ENCODE data around the gene SKOR2.

SKOR2 gene, protein sequence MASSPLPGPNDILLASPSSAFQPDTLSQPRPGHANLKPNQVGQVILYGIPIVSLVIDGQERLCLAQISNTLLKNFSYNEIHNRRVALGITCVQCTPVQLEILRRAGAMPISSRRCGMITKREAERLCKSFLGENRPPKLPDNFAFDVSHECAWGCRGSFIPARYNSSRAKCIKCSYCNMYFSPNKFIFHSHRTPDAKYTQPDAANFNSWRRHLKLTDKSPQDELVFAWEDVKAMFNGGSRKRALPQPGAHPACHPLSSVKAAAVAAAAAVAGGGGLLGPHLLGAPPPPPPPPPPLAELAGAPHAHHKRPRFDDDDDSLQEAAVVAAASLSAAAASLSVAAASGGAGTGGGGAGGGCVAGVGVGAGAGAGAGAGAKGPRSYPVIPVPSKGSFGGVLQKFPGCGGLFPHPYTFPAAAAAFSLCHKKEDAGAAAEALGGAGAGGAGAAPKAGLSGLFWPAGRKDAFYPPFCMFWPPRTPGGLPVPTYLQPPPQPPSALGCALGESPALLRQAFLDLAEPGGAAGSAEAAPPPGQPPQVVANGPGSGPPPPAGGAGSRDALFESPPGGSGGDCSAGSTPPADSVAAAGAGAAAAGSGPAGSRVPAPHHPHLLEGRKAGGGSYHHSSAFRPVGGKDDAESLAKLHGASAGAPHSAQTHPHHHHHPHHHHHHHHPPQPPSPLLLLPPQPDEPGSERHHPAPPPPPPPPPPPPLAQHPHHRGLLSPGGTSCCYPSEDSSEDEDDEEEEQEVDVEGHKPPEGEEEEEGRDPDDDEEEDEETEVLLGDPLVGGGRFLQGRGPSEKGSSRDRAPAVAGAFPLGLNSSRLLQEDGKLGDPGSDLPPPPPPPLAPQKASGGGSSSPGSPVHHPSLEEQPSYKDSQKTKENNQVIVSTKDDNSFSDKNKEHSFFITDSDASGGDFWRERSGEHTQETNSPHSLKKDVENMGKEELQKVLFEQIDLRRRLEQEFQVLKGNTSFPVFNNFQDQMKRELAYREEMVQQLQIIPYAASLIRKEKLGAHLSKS

DNA sequence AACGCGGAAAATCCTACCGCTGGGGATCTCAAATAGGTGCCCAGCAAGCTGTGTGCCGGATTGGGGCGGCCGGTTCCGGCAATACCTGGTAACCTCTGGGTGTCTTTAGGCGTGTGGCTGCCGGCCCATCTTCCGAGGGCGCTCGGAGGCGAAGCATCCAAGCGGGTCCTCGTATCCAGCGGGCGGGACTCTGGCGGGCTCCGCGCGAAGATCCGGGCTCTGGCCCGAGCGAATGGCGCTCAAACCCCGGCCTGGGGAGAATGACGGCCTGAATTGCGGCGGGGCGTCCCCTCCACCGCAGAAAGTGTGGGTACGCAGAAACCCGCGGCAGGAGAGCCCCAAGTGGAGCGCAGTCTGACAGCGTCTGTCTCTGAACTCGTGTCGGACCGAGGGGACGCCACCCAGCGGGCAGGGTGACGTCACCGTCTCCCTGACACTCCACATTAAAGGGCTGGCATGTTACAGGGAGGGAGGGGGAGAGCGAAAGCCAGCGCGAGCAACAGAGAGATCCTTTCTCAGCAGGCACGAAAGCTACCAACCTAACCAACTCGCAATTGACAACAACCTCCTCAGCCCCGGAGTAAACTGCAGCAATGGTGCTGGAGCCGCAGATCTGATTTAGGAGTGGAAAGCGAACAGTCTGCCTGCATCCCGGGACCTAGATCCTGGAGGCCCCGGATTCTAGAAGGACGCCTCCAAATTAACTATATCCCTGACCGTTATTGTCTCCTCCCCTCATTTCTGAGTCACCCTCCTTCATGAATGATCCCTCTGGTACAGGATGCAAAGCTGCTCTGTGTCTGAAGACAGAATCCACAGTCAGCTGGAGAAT lies at the start of gene SKOR2:
Gene SKOR2 (minus strand): TSS at position 372 of the 832 bp plus-strand sequence. CDS start 2,477 bp downstream, outside the sequence.
- no peak for DNase-seq

DNA sequence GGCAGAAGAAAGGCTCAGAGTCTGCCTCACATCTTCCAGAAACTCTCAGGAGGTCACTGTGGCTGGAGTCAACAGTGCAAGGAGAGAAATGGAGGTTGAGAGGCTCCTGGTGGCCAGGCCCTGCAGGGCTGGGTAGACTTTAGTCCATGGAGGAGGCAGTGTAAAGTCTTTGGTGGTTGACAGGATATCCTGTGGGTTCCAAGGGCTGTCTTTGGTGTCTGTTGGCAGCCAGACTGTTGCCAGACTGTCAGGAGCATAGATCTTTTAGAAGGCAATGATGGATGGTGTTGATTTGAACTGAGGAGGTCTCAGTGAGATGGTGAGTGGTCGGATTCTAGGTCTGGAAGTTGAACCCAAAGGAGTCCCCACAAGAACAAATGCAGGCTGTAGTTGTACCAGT lies 45.0 kb upstream of the SKOR2 start:
- no peak for DNase-seq

DNA sequence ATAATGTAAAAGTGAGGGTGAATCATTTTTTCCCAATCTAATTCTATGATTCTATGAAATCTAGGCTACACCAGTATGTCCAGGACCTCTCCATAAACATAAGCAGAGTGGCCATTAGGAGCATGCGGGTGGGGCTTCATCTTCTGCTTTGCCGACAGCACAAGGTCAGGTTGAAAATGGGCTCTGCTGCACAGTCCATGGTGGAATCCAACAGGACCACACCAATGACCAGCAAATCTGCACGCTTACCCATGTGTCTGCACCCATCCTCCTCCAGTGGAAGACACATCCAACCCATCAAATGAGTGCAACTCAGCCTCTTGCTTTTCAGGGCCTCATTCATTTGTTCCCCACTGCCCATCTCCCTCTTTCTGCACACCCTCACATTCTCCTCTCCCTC lies 43.3 kb upstream of the SKOR2 start:
- DNase-seq = no peak

DNA sequence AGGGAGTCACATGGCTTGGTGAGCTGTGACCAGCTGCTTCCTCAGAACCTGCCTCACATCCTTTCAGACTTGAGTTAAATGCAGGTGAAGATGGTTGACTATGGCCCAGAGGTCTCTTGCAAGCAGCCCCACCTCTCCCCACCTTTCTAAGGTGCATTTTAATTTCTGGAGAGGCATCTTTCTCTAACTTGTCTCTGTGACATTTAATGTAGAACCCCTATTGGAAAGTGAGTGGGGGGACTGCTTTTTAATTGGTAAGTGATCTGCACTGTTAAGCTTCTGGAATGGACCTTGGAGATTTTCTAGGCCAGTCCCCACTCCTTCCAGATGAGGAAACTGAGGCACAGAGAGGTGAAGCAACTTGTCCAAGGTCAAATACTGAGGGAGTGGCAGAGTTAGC lies 37.3 kb upstream of the SKOR2 start:
- DNase-seq = no peak

DNA sequence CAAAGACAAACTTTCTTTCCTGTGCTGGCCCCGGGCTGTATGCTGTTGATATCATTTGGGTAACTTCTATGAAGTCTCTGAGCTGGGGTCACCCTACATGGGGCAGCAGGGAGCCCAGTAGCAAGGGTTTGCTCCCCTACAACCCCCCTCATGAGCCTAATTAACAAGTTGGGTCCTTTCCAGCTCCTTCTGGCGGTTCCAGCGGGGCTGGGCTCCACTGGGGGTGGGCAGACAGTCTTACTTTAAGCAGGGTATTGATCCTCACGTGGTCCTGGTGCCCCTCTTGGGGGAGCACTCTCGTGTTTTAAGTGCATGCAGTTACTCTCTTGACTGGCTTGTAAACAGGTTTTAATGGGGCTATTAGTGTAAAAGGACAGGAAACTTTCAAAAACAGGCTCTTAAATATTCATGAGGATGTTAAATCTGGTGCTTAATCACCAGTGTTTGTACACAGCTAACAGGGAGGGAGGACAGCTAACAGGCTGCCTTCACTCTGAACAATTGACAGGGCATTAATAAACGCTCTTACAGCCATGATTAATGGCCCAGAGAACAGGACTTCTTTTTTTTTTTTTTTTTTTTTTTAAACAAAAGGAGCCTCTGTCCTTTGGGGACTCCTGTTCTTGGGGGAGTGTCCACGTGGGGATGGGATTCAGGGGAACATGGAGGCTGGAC lies 36.6 kb upstream of the SKOR2 start:
- DNase-seq = no peak

DNA sequence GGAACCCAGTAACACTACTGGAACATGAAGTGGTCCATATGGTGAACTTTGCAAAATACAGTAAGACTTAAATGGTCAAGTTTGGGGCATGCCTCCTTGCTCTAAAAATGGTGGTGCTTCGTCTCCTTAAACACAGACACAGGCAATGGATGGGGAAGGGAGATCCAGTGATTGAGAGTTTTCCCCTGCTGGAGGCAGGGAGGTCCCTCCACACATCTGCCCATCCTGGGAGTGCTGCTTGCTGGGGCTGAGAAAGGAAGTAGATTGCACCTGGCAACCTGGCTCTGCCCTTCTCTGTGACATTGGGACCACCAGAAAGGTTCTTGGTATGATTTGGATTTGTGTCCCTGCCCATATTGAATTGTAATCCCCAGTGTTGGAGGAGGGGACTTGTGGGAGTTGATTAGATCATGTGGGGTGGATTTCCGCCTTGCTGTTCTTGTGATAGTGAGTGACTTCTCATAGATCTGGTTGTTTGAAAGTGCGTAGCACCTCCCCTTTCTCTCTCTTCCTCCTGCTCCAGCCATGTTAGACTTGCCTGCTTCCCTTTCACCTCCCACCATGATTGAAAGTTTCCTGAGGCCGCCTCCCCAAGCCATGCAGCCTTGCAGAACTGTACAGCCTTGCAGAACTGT lies 35.4 kb upstream of the SKOR2 start:
- no peak for DNase-seq

DNA sequence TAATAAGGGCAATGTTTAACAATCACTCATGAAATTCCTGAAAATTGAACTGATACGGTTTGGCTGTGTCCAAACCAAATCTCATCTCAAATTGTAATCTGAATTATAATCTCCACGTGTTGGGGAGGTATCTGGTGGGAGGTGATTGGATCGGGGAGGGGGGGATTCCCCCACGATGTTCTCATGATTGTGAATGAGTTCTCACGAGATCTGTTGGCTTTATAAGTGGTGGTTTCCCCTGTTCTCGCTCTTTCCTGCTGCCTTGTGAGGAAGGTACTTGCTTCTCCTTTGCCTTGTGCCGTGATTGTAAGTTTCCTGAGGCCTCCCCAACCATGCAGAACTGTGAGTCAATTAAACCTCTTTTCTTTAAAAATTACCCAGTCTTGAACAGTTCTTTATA lies 34.0 kb upstream of the SKOR2 start:
- no peak for DNase-seq

DNA sequence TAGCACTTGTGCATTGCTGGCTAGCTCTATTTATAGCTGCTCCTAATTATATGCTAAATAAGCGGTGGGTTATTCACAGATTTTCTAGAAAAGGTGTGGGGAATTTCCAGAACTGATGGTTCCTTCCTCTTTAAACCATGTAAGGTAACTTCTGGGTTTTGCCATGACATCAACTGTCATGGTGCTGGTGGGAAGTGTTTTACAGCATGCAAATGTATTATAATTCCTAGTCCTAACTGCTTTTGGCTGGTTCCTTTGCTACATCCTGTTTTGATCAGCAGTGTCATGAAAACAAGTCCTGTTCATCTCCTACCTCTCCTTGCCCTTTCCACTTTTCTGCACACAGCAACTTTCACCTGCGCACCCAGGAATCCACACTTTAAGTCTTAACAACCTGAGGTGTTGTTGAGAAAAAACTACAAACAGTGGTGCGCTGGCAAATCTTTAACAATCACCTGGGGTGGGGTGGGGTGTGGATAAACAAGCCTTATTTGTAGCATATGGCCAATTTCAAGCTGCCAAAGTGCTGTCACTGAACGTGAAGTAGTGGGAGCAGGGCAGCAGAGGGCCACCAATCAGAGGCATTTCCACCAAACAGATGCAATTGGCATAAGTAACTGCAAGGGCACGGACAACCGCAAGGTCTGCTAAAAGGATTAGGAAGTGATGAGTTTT lies 33.4 kb upstream of the SKOR2 start:
- no peak for DNase-seq

DNA sequence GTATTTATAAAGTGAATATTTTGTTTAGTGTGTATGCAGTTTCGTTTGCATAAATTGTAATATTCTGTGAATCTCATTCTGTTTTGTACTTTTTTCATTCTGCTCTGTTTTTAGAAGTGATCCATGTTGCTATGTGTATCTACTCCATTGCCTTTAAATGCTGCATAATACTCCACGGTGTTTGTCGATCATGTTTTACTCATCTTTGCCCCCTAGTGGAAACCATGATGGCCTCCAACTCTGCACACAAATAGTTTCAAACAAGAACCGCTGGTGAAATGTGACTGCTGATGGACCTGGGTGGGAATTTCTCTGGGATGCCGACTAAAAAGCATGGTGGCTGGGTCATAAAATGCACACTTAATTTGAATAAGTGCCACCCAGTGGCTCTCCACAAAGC lies 32.0 kb upstream of the SKOR2 start:
- DNase-seq = no peak

DNA sequence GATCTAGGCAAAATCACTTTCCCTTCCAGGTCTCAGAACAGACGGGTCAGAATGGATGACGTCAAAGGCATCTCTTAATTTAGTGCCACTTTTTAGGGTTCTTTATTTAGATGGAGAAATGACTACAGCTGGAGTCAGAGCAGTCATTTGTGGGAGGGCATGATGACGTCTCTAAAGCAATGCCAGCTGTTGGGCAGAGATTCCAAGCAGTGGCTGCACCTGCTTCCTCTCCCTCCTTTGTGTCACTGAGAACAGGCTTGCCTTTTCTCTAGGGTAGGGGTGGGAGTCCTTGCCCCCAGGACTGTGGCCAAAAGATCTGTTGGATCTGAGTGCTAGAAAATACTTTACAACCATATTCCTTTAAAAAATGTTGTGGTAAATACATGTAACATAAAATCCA lies 28.7 kb upstream of the SKOR2 start:
- DNase-seq = no peak

DNA sequence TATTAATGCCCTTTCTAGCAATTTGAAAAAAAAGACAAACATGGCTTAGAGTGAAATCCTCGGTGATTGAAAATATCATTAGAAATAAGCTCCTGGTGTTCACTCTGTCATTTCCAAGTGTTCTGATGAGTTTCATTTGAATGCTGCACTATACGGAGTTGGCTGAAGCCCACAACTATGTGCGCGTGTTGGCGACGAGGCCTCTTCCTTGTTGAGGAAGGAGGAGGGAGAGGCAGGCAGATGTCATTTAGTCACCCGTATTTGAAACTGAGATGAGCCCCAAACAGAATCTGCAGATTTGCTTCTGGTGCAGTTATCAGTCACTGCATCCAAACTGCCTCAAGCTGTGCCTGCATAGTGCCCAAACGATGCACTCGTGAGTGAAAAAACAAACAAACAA lies 23.5 kb upstream of the SKOR2 start:
- DNase-seq = no peak

DNA sequence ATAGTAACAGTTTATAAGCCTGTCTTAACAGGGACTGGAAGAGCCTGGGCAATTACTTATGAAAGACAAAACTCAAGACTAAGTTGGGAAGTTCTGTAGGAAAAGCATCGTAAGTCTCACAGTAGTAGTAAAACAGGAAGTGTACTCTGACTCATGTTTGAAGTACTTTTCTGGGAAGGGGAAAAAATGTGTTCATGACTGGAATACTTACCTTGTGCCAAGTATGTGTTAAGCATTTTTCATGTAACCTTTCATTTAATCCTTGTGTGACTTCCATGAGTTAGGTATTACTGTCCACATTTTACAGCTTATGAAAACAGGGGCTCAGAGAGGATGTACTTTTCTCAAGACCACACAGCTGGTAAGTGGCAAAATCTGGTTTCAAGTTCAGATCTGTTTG lies 13.7 kb upstream of the SKOR2 start:
- DNase-seq = no peak

DNA sequence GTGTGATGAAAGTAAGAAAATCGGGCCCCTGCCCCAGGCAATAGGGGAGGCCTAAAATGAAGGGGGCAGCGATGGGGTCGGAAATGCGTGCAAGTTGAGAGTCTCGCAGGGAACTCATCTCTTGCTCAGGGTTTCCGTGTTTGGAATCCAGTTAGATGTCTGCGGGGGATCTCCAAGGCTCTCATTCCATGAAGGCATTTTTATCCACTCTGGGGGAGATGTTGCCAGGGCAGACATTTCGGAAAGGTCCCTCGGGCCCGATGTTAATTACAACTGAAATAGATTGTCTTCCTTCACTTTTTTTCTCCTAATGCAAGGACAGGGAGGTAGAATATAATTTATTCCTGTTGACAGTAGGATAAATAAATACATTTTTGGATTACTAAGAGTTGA lies 12.8 kb upstream of the SKOR2 start:
- DNase-seq = no peak

DNA sequence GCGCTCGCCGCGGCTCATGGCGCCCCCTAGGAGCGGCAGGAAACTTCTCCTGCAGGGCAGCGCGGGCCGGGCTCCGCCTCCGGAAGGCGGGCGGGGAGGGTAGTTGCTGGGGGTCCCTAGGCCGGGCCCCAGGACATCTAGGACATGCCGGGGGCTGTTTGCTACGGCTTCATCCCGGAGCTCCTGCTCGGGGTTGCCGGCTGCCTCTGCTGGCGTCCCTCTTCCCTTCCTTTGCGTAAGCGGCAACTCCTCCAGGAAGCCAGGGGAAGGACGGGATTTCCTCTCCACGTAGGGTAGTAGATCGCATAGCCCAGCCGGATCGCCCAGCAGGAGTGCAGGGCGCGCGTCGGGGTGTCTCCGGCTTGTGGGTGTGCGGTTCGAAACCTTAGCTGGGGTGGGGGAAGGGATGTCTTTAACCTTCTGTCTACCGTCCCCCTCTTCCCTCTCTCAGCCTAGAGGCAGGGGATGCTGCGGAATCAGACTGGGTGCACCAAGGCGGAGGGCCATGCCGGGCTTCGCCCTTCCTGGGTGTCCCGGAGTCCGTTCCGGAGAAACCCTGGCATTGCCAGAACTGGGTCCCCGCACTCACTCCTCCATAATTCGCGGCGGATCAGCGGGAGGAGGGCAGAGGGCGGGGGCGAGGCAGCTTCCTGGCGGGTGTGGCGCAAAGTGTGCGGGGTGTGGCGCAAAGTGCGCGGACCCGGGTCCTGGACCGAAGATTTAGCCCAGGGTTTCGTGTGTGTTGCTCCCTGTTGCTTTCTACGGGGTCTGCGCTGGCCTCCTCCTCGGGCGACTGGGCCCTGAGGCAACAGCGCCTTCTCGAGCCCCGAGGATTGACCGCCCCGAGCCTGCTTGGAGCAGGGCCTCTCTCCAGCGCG lies 12.2 kb upstream of the SKOR2 start:
- DNase-seq = no peak

DNA sequence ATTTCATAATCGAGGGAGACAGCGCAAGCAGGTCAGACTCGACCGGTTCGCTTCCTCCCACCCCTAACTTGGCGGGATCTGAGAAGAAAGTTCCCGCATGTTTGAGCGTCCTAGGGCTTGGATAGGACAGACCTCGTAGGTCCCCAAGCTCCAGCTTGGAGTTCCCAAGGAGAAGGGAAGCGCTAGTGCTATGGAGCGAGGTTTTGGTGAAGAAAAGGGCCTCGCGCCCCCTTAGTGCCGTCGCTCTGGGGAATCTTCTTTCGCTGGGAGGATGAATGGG lies 11.6 kb upstream of the SKOR2 start:
- no peak for DNase-seq

DNA sequence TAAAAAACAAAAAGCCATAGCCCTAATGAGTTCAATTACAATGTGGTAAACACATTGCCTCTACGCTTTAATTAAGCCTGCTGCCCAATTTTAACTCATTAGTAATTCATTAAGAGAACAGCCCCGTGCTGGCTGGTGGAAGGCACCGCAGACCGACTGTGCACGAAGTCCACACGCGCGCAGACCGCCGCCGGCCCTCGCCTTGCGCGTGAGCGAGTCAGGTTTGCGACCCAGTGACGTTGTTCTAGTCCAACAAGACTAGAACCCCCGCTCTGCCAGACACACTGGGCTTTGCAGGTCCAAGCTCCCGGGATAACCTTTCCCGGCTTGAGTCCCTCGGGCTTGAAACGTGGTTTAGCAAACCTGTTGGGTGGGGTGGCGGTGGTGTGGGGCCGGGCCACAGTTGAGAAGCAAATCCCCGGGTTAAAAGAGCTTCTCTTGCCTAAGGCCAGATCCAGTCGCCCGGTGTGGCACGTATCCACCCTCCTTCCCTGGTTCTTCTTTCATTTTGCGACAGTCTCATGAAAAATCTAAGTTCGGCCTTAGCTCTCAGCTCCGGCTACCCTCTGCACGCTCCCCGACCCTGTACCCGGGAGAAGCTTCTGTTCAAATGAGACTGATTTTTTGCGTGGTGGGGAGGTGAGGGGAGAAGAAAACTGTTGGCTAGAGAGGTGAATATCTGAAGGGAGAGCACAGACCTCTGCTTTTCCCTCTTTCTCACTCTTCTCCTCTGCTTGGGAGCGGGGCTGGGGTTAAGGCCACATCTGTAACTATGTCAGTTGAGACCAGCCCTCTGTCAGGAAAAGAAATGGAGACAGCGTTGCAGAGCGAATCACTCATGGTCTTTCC lies 11.1 kb upstream of the SKOR2 start:
- no peak for DNase-seq

DNA sequence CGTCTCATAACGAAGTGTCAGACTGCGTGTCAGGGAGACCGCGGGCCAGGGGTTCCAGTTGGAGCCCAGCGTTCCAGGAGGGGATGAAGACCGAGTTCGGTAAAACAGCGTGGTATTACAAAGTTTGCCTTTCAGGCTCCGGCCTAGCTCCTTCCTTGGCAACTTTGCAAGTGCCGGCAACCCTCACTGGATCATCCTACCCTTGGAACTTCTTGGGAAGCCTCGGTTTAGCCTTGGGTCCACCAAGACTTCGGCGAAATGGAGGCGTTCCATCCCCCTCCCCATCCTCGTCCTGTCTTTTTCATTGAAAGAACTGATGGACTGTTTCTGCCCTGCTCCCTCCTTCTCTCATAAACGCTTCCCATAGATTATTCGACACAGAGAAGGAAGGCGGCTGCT lies 10.4 kb upstream of the SKOR2 start:
- DNase-seq = no peak

DNA sequence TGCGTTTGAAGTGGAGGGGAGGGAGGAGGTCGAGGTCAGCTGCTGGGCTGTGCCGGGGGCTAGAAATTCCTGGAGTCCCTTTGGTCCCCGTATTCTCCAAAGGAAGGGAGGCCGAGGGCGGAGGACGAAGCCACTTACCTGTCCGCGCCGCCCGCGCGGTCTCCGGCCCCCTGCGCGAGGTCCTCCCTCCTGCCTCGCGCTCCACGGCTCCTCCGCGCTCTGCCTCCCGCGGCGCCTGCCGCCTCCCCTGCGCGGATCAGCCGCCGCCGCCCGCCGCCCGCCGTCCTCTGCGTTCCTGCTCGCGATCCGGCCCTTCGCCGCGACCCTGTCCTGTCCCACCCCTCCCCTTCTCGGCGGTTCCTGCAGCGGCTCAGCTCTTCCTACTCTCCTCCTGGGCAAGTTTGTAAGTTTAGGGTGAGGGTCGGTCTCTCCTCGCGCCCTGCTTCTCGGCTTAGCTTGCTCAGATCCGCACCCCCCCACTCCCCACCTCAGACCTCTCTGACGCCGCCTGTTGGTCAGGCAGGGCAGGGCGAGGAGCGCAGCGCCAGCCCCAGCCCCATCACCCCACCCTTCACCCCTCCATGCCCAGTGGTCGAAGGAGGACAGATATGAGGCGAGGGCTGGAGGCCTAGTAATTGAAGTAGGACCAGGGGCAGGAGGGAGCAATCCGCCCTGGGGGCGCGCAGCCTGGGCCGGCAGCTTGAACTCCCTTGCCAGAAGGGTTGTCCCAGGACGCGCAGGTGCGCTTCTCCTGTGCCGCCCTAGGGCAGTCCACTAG lies 9.7 kb upstream of the SKOR2 start:
- DNase-seq = no peak
